ENCODE measurements around the gene LATS2. TPM values are rescaled to one million over a fixed set of nuclear protein-coding genes. Genes with fewer than 3 reads are reported as not detected.

LATS2 gene
- total RNA-seq, 4 donors from 2014 or later: 7.7 to 18.9 (median 10.7) TPM

- Histone ChIP-seq H3K36me3 (no peaks in the 10 kb centered on the region), H3K27ac (peak overlapping the region; percentile 44 to 88 (median 82)), H3K9me3 (no peaks in the 10 kb centered on the region), H3K4me1 (peaks cover 13 to 54% (median 16%) of the 10 kb centered on the region in 3 donors), H3K27me3 (no peaks in the 10 kb centered on the region), H3K4me3 (peak overlapping the region; percentile 30 to 73 (median 58))
- intact Hi-C loops (cut with DNase I): no loop called here
- 5 to 9% methylated on average over 24 to 25 of the region's 64 CpGs for WGBS, 2 donors
- no peak for DNase-seq
- TF ChIP-seq CTCF (IDR thresholded peaks at IDR 0.05) (no peak), POLR2A (IDR thresholded peaks at IDR 0.05) (no peak)
These were observed 14.2 kb upstream of the LATS2 start for GRCh38 chr13:21075379-21076249.

GRCh38 chr13:21075011-21075378 is 13.6 kb upstream of the LATS2 start:
- peaks cover 12 to 54% (median 13%) of the 10 kb centered on the region in 3 donors for H3K4me1 ChIP-seq
- no peak for DNase-seq
- H3K4me3 ChIP-seq: peak overlapping the region; percentile 30 to 73 (median 58)
- no peaks in the 10 kb centered on the region for H3K9me3 ChIP-seq
- peak overlapping the region; percentile 44 to 88 (median 82) for H3K27ac ChIP-seq
- WGBS, 2 donors: 41 to 48% methylated on average over 9 of the region's 9 CpGs
- no peaks in the 10 kb centered on the region for H3K27me3 ChIP-seq
- no peaks in the 10 kb centered on the region for H3K36me3 ChIP-seq
- no peak for TF ChIP-seq POLR2A (IDR thresholded peaks at IDR 0.05)
- no peak for TF ChIP-seq CTCF (IDR thresholded peaks at IDR 0.05)
- intact Hi-C loops (cut with DNase I): no loop called here

GRCh38 chr13:21074546-21074945 is 13.2 kb upstream of the LATS2 start:
- WGBS, 2 donors: 50 to 58% methylated on average over 10 of the region's 10 CpGs
- intact Hi-C loops (cut with DNase I): no loop called here
- Histone ChIP-seq H3K9me3 (no peaks in the 10 kb centered on the region), H3K36me3 (no peaks in the 10 kb centered on the region), H3K27ac (peak overlapping the region in 3 of 4 donors; percentile 79 to 88 (median 86)), H3K27me3 (no peaks in the 10 kb centered on the region), H3K4me3 (peak overlapping the region in 1 of 4 donors; percentile 57), H3K4me1 (peaks cover 13 to 54% (median 17%) of the 10 kb centered on the region in 3 donors)
- DNase-seq: no peak
- no peak for TF ChIP-seq POLR2A (IDR thresholded peaks at IDR 0.05)
- TF ChIP-seq CTCF (IDR thresholded peaks at IDR 0.05): no peak

- intact Hi-C loops (cut with DNase I): no loop called here
These were observed 10.5 kb upstream of the LATS2 start for GRCh38 chr13:21071924-21072323.

More at GRCh38 chr13:21071924-21072323, 10.5 kb upstream of the LATS2 start:
- H3K36me3 ChIP-seq: no peaks in the 10 kb centered on the region
- no peak for DNase-seq
- H3K27ac ChIP-seq: peak overlapping the region in 2 of 4 donors; percentile 7 to 46
- H3K9me3 ChIP-seq: no peaks in the 10 kb centered on the region
- no peak for TF ChIP-seq POLR2A (IDR thresholded peaks at IDR 0.05)
- no peak for TF ChIP-seq CTCF (IDR thresholded peaks at IDR 0.05)
- no peak overlapping the region for H3K4me3 ChIP-seq
- no peaks in the 10 kb centered on the region for H3K27me3 ChIP-seq
- peaks cover 13 to 49% (median 22%) of the 10 kb centered on the region in 3 donors for H3K4me1 ChIP-seq

Data from esophagus squamous epithelium (tissue), 5 donors.